Caco-2 (cell line): ENCODE data around the gene PKP2. TPM values are rescaled to one million over a fixed set of nuclear protein-coding genes. Genes with fewer than 3 reads are reported as not detected.

Experiments
- BruUV-seq: library from RNA; stranded (reverse); fragments of 400-500 nt; replicated peaks from 2 replicates; lab custom pipeline; 2021; lab: Mats Ljungman, UMichigan
- CTCF ChIA-PET: fragments of 300-600 bp; sonication (Branson Sonifier 250); formaldehyde crosslinking; loops from one replicate; lab custom pipeline; 2022; ENCODE audit warnings: antibody characterized with exemption; lab: Charles Lee
- POLR2A ChIA-PET: fragments of 300-600 bp; sonication (Branson Sonifier 250); formaldehyde crosslinking; loops from one replicate; lab custom pipeline; 2022; ENCODE audit warnings: antibody characterized with exemption; lab: Charles Lee
- DNase-seq, 2 experiments: peaks; one replicate each; pipeline versions ENCODE4 v3.0.0 to v3.0.0-alpha.2; 2020 to 2022
- H3K27me3 ChIP-seq: replicated peaks from 2 replicates; pipeline ENCODE4 v1.6.0; 2011; ENCODE audit warnings: low read length; ENCODE audit not compliant: control insufficient read depth, insufficient read depth
- H3K36me3 ChIP-seq: 2 replicates; pipeline ENCODE4 v1.5.1; 2011; ENCODE audit warnings: low read length; ENCODE audit not compliant: control insufficient read depth, insufficient read depth
- H3K4me1 ChIP-seq: fragments of 250-450 bp; sonication (Bioruptor Pico); 2 replicates; pipeline ENCODE4 v1.5.1; 2020; ENCODE audit warnings: mild to moderate bottlenecking
- H3K4me3 ChIP-seq: 2 replicates; pipeline ENCODE4 v1.5.1; 2011; ENCODE audit warnings: low read depth, mild to moderate bottlenecking, control low read depth, low read length
- H3K9me3 ChIP-seq: fragments of 250-450 bp; sonication (Bioruptor Pico); 2 replicates; pipeline ENCODE4 v1.5.1; 2020; ENCODE audit warnings: mild to moderate bottlenecking, moderate library complexity
- H3K27ac Mint-ChIP-seq: one replicate; pipeline ENCODE4 v1.8.0; 2022; ENCODE audit warnings: mixed read lengths; ENCODE audit not compliant: unreplicated experiment
- H3K27me3 Mint-ChIP-seq: one replicate; pipeline ENCODE4 v1.8.0; 2022; ENCODE audit warnings: mixed read lengths; ENCODE audit not compliant: insufficient read depth, unreplicated experiment
- H3K36me3 Mint-ChIP-seq: one replicate; pipeline ENCODE4 v1.8.0; 2022; ENCODE audit warnings: mild to moderate bottlenecking, mixed read lengths; ENCODE audit not compliant: insufficient read depth, unreplicated experiment
- H3K4me1 Mint-ChIP-seq: one replicate; pipeline ENCODE4 v1.8.0; 2022; ENCODE audit warnings: low read depth, mixed read lengths; ENCODE audit not compliant: unreplicated experiment
- H3K4me3 Mint-ChIP-seq: one replicate; pipeline ENCODE4 v1.8.0; 2022; ENCODE audit warnings: mild to moderate bottlenecking, moderate library complexity, mixed read lengths; ENCODE audit not compliant: unreplicated experiment
- H3K9me3 Mint-ChIP-seq: one replicate; pipeline ENCODE4 v1.8.0; 2022; ENCODE audit warnings: mixed read lengths; ENCODE audit not compliant: unreplicated experiment
- intact Hi-C: fragments of 100-400 bp; cut with micrococcal nuclease; formaldehyde crosslinking; loops from one replicate; pipeline ENCODE4 v1.10.0; 2022; ENCODE audit not compliant: unreplicated experiment
- total RNA-seq: library from RNA; stranded (reverse); gene quantifications from 2 replicates; pipeline ENCODE4 v1.2.3, GENCODE V29; 2022
- TF ChIP-seq, protein P1 (sequence below), 2 experiments: fragments of 200-600 bp in 1 of 2; IDR thresholded peaks; 1 replicate in 1 of 2; 2 replicates in 1 of 2; pipeline versions ENCODE4 v1.5.1 to v1.8.0; 2011 to 2022; ENCODE audit warnings: antibody characterized with exemption in 1 of 2, control low read depth in 1 of 2, inconsistent platforms in 1 of 2, low read depth in 1 of 2, low read length in 1 of 2, mild to moderate bottlenecking in 1 of 2, moderate library complexity in 1 of 2; ENCODE audit not compliant: insufficient read depth in 1 of 2, severe bottlenecking in 1 of 2, unreplicated experiment in 1 of 2

The PKP2 gene
- total RNA-seq, 1 experiment from 2014 or later, result 249 TPM

- Histone ChIP-seq H3K4me3 (no peak overlapping the region), H3K27me3 (no peaks in the 10 kb centered on the region), H3K9me3 (no peaks in the 10 kb centered on the region), H3K4me1 (no peaks in the 10 kb centered on the region), H3K36me3 (no peaks in the 10 kb centered on the region)
- DNase-seq, result no peak
- CTCF ChIA-PET, result no interaction called here
- POLR2A ChIA-PET, result no interaction called here
- Mint-ChIP-seq H3K27me3 (no peaks in the 10 kb centered on the region), H3K4me3 (no peak overlapping the region), H3K36me3 (peaks cover 76% of the 10 kb centered on the region), H3K9me3 (no peaks in the 10 kb centered on the region), H3K27ac (peak overlapping the region; percentile 42), H3K4me1 (no peaks in the 10 kb centered on the region)
- TF ChIP-seq, protein P1, sequence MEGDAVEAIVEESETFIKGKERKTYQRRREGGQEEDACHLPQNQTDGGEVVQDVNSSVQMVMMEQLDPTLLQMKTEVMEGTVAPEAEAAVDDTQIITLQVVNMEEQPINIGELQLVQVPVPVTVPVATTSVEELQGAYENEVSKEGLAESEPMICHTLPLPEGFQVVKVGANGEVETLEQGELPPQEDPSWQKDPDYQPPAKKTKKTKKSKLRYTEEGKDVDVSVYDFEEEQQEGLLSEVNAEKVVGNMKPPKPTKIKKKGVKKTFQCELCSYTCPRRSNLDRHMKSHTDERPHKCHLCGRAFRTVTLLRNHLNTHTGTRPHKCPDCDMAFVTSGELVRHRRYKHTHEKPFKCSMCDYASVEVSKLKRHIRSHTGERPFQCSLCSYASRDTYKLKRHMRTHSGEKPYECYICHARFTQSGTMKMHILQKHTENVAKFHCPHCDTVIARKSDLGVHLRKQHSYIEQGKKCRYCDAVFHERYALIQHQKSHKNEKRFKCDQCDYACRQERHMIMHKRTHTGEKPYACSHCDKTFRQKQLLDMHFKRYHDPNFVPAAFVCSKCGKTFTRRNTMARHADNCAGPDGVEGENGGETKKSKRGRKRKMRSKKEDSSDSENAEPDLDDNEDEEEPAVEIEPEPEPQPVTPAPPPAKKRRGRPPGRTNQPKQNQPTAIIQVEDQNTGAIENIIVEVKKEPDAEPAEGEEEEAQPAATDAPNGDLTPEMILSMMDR (IDR thresholded peaks at IDR 0.05; ENCODE audit: insufficient read depth in 1 of 2, low read depth in 1 of 2, low read length in 1 of 2, severe bottlenecking in 1 of 2, unreplicated experiment in 1 of 2), result no peak
- intact Hi-C loops, result no loop called here
- no TSS peak for BruUV-seq
Observed at GRCh38 chr12:32785557-32785956, 111.0 kb downstream of the PKP2 start.

DNA sequence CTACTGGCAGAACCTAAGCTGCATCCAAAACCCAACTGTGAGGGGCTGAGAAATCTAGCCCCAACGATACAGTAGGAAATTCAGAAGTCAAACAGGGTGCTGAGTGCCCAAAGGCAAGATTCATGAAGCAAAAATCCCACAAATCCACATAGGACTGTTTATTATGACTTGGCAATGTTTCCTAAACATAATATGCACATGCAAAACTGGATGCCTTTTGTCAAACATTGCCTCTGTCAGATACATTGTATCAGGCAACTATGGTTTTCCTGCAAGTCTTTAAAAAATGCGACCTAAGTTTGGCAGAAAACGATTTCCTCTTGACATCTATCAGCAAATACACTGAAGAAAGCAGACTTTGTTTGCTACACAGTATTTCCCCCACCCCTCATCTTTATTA lies 113.5 kb downstream of the PKP2 start:
- POLR2A ChIA-PET, result no interaction called here
- Mint-ChIP-seq H3K27ac (no peak overlapping the region), H3K9me3 (no peaks in the 10 kb centered on the region), H3K27me3 (no peaks in the 10 kb centered on the region), H3K4me1 (no peaks in the 10 kb centered on the region), H3K4me3 (no peak overlapping the region), H3K36me3 (peaks cover 50% of the 10 kb centered on the region)
- Histone ChIP-seq H3K4me1 (no peaks in the 10 kb centered on the region), H3K36me3 (no peaks in the 10 kb centered on the region), H3K4me3 (no peak overlapping the region), H3K9me3 (no peaks in the 10 kb centered on the region), H3K27me3 (no peaks in the 10 kb centered on the region)
- no TSS peak for BruUV-seq
- TF ChIP-seq, protein P1 (IDR thresholded peaks at IDR 0.05; ENCODE audit: insufficient read depth in 1 of 2, low read depth in 1 of 2, low read length in 1 of 2, severe bottlenecking in 1 of 2, unreplicated experiment in 1 of 2), result no peak
- no peak for DNase-seq
- CTCF ChIA-PET, result no interaction called here
- intact Hi-C loops, result no loop called here

DNA sequence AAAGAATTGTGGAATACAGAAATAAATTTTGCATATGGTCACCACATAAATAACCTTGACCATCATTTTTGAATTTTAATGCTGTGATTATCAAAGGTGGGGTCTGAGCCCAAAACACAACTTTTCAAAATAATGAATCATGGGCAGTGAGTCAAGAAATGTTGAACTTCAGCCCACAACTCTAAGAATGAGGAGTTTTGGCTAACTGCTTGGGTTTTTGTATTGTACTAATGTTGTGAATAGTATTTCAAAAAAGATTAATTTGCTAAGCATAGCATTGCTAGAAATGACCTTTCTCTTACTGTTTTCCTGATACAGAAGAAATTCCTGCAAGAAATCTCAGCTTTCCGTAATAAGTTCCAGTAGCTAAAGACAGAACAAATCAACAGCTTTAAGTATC lies 116.5 kb downstream of the PKP2 start:
- CTCF ChIA-PET, result interaction anchor here (0.5 to 0.6 kb wide), 2 partner anchors 22 to 137 kb away, joined by 3 read pairs; no protein-coding TSS in a partner anchor
- DNase-seq, result no peak
- TF ChIP-seq, protein P1 (IDR thresholded peaks at IDR 0.05; ENCODE audit: insufficient read depth in 1 of 2, low read depth in 1 of 2, low read length in 1 of 2, severe bottlenecking in 1 of 2, unreplicated experiment in 1 of 2), result no peak
- no peak overlapping the region for H3K4me3 ChIP-seq
- intact Hi-C loops, result no loop called here
- H3K9me3 ChIP-seq, result no peaks in the 10 kb centered on the region
- H3K36me3 ChIP-seq, result no peaks in the 10 kb centered on the region
- POLR2A ChIA-PET, result no interaction called here
- Mint-ChIP-seq H3K27ac (no peak overlapping the region), H3K9me3 (no peaks in the 10 kb centered on the region), H3K27me3 (no peaks in the 10 kb centered on the region), H3K4me1 (peaks cover 7% of the 10 kb centered on the region), H3K4me3 (no peak overlapping the region), H3K36me3 (peaks cover 21% of the 10 kb centered on the region)
- BruUV-seq, result no TSS peak
- no peaks in the 10 kb centered on the region for H3K27me3 ChIP-seq
- H3K4me1 ChIP-seq, result 0 out of 2 replicates have a peak, but pooled peaks cover 6% of the 10 kb centered on the region
